IPS-15b (cell line): ENCODE results near the gene BCO2.
"Not testable (repeated sequence)": the region's sequence is repeated elsewhere in the genome, so short reads cannot be mapped to it uniquely, and the experiment has no call there.

Experiments
- H3K27me3 ChIP-seq: one replicate; pipeline ENCODE4 v1.6.1; 2013; ENCODE audit warnings: low read length; ENCODE audit not compliant: control insufficient read depth, insufficient read depth
- H3K36me3 ChIP-seq: one replicate; pipeline ENCODE4 v1.6.1; 2013; ENCODE audit warnings: low read length; ENCODE audit not compliant: control insufficient read depth, insufficient read depth
- H3K4me1 ChIP-seq: one replicate; pipeline ENCODE4 v1.6.1; 2013; ENCODE audit warnings: mild to moderate bottlenecking, low read length; ENCODE audit not compliant: control insufficient read depth, insufficient read depth
- H3K4me3 ChIP-seq: one replicate; pipeline ENCODE4 v1.5.1; 2013; ENCODE audit warnings: low read depth, low read length
- H3K9ac ChIP-seq: one replicate; pipeline ENCODE4 v1.6.1; 2013; ENCODE audit warnings: low read depth, mild to moderate bottlenecking, low read length
- H3K9me3 ChIP-seq: one replicate; pipeline ENCODE4 v1.6.1; 2013; ENCODE audit warnings: mild to moderate bottlenecking, low read length; ENCODE audit not compliant: control insufficient read depth, insufficient read depth

The BCO2 gene

DNA sequence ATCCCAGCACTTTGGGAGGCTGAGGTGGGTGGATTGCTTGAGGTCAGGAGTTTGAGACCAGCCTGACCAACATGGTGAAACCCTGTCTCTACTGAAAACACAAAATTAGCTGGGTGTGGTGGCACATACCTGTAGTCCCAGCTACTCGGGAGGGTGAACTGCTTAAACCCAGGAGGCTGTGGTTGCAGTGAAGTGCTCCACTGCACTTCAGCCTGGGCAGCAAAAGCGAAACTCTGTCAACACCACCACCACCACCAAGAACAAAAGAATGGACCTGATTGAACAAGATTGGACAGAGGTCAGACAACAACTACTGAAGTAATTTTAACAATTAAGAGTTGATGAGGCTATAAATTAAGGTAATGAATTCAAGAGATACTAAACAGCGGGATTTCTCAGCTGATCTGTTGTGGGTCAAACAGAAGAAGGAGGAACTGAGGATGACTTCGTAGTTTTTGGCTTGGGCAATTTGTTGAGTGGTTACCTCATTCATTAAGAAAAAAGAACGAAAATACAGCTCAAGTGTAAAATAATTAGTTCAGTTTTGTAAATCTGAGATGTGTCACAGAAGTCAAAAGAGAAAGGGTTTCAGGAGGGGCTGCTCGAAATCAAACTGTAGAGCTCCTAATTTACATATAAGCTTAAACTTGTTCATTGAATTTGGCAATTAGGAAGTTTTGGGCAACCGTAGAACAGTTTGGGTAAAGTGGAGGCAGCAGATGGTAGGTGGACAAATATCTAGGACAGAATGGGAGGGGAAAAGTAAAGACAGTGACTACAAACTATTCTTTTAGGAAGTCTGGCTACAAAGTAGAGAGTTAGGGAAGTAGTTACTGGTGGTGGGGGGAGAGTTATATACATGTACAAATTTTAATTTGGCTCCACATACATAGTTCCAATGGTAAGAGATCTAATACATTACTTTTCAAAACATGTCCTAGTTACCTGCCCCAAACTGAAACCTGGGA lies 15.9 kb upstream of the BCO2 start:
- Histone ChIP-seq H3K4me1 (no peaks in the 10 kb centered on the region), H3K9ac (no peak overlapping the region), H3K4me3 (no peak overlapping the region)

GRCh38 chr11:112160091-112160848 lies 15.0 kb upstream of the BCO2 start:
- Histone ChIP-seq H3K36me3 (no peaks in the 10 kb centered on the region), H3K4me1 (no peaks in the 10 kb centered on the region), H3K9ac (no peak overlapping the region), H3K27me3 (no peaks in the 10 kb centered on the region), H3K9me3 (no peaks in the 10 kb centered on the region), H3K4me3 (no peak overlapping the region)

More for the DNA sequence above, 15.9 kb upstream of the BCO2 start:
- Histone ChIP-seq H3K36me3 (no peaks in the 10 kb centered on the region), H3K9me3 (no peaks in the 10 kb centered on the region), H3K27me3 (no peaks in the 10 kb centered on the region)

- Histone ChIP-seq H3K4me3 (no peak overlapping the region), H3K27me3 (no peaks in the 10 kb centered on the region), H3K36me3 (no peaks in the 10 kb centered on the region), H3K9me3 (no peaks in the 10 kb centered on the region), H3K4me1 (no peaks in the 10 kb centered on the region), H3K9ac (no peak overlapping the region)
These were observed 14.3 kb upstream of the BCO2 start for GRCh38 chr11:112161012-112161411.

DNA sequence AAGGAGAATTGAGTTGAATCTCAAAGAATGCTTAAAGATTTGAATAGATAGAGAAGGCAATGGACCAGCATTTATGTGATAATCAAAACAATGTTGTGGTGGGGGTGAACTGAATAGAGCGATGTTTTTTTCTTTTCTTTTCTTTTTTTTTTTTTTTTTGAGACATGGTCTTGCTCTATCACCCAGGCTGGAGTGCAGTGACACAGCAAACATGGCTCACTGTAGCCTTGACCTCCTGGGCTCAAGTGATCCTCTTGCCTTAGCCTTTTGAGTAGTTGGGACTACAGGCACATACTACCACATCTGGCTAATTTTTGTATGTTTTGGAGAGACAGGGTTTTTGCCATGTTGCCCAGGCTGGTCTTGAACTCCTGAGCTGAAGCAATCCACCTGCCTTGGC lies 13.1 kb upstream of the BCO2 start:
- not testable (repeated sequence) for H3K9me3 ChIP-seq, H3K36me3 ChIP-seq, H3K4me3 ChIP-seq, H3K27me3 ChIP-seq, H3K9ac ChIP-seq, H3K4me1 ChIP-seq

DNA sequence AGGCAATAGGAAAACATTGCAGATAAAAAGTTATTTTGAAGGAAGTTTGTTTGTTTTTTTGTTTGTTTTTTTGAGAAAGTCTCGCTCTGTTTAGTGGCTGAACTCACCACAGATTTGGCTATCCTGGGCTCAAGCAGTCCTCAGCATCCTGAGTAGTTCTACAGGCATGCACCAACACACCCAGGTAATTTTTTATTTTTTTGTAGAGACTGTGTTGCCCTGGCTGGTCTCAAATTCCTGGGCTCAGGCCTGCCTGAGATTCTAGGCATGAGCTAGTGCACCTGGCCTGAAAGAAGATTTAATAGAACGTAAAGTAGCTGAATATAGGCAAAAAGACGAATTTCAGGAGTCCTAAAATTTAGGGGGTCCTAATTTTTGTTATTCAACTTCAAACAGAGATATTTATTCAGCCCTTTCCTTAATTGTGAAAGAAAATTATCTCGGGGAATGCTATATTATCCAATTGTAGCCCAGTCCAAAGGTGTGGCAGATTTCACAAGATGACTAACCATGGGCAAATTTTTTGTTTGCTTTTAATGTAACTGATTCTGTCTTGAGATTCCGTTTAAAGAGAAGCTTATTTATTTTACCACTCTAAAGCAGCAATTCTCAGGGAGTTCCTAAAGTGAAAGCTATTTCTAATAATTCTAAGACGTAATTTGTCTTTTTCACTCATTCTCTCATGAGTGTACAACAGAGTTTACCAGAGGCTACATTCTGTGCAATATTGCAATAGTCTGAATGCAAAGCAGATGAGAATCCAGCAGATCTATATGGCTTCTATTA lies 12.4 kb upstream of the BCO2 start:
- Histone ChIP-seq H3K9me3 (no peaks in the 10 kb centered on the region), H3K36me3 (no peaks in the 10 kb centered on the region), H3K27me3 (no peaks in the 10 kb centered on the region), H3K4me1 (no peaks in the 10 kb centered on the region), H3K4me3 (no peak overlapping the region), H3K9ac (no peak overlapping the region)

GRCh38 chr11:112163875-112164685 lies 11.2 kb upstream of the BCO2 start, which contains the start of gene IL18:
Gene IL18 (minus strand): TSS chr11:112164094. CDS start chr11:112155053, 9,041 bp downstream.
- Histone ChIP-seq H3K27me3 (no peaks in the 10 kb centered on the region), H3K36me3 (no peaks in the 10 kb centered on the region), H3K4me3 (no peak within 1 kb of the TSS), H3K4me1 (no peaks in the 10 kb centered on the region), H3K9me3 (no peaks in the 10 kb centered on the region), H3K9ac (no peak within 1 kb of the TSS)

DNA sequence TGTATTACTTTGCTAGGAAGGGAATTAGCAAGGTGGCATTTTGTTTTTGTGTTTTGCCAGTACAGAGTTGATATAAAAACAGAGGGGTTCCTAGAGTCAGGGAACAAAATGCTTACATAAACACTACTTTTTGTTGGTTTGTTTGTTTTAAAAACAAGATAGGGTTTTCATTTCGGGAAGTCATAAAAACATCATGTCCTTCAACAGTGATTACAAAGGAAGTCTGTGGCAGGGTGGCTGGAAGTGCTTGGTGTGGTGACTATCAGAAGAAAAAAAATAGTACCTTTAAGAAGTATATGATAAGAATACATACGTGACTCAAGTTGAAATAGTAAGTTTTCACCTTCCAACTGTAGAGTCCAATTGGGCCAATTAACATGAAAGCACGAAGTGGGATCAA lies 10.3 kb upstream of the BCO2 start:
- H3K4me1 ChIP-seq: no peaks in the 10 kb centered on the region
- H3K36me3 ChIP-seq: no peaks in the 10 kb centered on the region
- no peak overlapping the region for H3K4me3 ChIP-seq
- H3K27me3 ChIP-seq: no peaks in the 10 kb centered on the region
- no peaks in the 10 kb centered on the region for H3K9me3 ChIP-seq
- no peak overlapping the region for H3K9ac ChIP-seq

DNA sequence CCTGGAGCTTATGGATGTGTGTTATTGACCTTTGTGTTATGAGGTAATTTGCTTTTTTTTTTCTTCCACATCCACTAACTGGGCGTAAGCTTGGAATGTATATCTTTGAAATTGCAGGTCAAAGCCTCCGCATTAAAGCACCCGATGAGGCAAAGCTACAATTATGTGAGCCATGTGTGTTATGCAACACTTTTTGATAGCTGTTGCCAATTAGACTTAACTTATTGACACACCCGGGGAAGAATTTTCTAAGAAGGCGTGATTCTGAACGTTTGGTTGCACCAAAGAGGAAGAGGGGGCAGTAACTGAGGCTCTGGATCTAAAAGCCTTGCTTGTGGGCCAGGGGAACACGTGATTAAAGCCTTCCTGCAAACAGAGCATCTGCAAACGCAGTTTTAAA lies 8.8 kb upstream of the BCO2 start:
- Histone ChIP-seq H3K4me1 (no peaks in the 10 kb centered on the region), H3K9ac (peak overlapping the region; percentile 41), H3K9me3 (no peaks in the 10 kb centered on the region), H3K36me3 (no peaks in the 10 kb centered on the region), H3K4me3 (no peak overlapping the region), H3K27me3 (no peaks in the 10 kb centered on the region)

- H3K9ac ChIP-seq: peak within 1 kb of the TSS; percentile 41
- no peaks in the 10 kb centered on the region for H3K4me1 ChIP-seq
- no peak within 1 kb of the TSS for H3K4me3 ChIP-seq
- no peaks in the 10 kb centered on the region for H3K36me3 ChIP-seq
- no peaks in the 10 kb centered on the region for H3K9me3 ChIP-seq
- no peaks in the 10 kb centered on the region for H3K27me3 ChIP-seq
These were observed 8.2 kb upstream of the BCO2 start, which contains the start of gene TEX12 for GRCh38 chr11:112167145-112167544. Gene TEX12 (plus strand): TSS chr11:112167372. CDS start chr11:112169269, 1,897 bp downstream.

GRCh38 chr11:112172362-112172994 lies 2.8 kb upstream of the BCO2 start:
- no peaks in the 10 kb centered on the region for H3K4me1 ChIP-seq
- H3K9me3 ChIP-seq: no peaks in the 10 kb centered on the region
- no peak overlapping the region for H3K4me3 ChIP-seq
- no peaks in the 10 kb centered on the region for H3K36me3 ChIP-seq
- H3K27me3 ChIP-seq: no peaks in the 10 kb centered on the region
- no peak overlapping the region for H3K9ac ChIP-seq
